Measurements from ENCODE around the gene ZNF862.

GRCh38 chr7:149866139-149866778 lies 28.1 kb downstream of the ZNF862 start:
- TF ChIP-seq, protein P1, sequence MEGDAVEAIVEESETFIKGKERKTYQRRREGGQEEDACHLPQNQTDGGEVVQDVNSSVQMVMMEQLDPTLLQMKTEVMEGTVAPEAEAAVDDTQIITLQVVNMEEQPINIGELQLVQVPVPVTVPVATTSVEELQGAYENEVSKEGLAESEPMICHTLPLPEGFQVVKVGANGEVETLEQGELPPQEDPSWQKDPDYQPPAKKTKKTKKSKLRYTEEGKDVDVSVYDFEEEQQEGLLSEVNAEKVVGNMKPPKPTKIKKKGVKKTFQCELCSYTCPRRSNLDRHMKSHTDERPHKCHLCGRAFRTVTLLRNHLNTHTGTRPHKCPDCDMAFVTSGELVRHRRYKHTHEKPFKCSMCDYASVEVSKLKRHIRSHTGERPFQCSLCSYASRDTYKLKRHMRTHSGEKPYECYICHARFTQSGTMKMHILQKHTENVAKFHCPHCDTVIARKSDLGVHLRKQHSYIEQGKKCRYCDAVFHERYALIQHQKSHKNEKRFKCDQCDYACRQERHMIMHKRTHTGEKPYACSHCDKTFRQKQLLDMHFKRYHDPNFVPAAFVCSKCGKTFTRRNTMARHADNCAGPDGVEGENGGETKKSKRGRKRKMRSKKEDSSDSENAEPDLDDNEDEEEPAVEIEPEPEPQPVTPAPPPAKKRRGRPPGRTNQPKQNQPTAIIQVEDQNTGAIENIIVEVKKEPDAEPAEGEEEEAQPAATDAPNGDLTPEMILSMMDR (conservative IDR thresholded peaks at IDR 0.05; ENCODE audit: low read length), result no peak
- no peak for TF ChIP-seq EZH2phosphoT487 (IDR thresholded peaks at IDR 0.05; ENCODE audit: borderline replicate concordance, low read depth, low read length)
